HG03521 (cell line): ENCODE data around the gene CLIC1.

Source experiments
- ATAC-seq: cut with Tn5 transposase; IDR thresholded peaks from one replicate; pipeline ENCODE4 v1.9.1; 2021; ENCODE audit warnings: mild to moderate bottlenecking, moderate library complexity; ENCODE audit not compliant: unreplicated experiment

CLIC1 gene

GRCh38 chr6:31740397-31741223, 4.3 kb upstream of the CLIC1 start:
- no peak for ATAC-seq

- ATAC-seq: peak; percentile 77
Measured at GRCh38 chr6:31739639-31740396, 3.5 kb upstream of the CLIC1 start, which contains the start of gene MSH5. MSH5 (plus strand) TSS chr6:31740005; CDS start chr6:31740467, 462 bp downstream.

- no peak for ATAC-seq
Measured at GRCh38 chr6:31737991-31738979, 2.0 kb upstream of the CLIC1 start.

DNA sequence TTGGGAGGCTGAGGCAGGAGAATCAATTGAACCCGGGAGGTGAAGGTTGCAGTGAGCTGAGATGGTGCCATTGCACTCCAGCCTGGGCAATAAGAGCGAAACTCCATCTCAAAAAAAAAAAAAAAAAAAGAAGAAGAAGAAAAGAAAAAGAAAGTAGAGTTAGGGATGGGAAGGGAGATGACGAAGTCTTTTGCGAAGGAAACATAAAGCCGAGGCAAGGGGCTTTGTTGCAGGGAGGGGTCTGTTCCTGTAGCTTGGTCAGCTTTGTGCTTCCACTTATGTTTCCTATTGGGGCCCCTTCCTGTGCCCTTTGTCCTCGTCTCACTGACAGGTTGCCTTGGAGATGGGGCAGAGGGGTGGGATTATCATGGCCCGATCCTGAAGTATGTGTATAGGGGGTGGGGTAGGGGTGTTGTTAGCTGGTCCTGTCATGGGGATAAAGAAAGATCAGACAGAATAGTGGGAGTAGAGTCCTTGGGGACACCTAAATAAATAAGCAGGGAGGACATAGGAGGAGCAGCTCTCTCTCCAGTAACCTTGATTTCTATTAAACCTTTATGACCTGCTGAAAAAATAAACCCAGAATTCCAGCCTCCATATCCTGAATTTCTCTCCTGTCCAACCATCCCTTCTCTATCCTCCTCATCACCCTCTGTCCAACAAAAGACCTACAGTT, 1.1 kb upstream of the CLIC1 start:
- ATAC-seq: no peak

DNA sequence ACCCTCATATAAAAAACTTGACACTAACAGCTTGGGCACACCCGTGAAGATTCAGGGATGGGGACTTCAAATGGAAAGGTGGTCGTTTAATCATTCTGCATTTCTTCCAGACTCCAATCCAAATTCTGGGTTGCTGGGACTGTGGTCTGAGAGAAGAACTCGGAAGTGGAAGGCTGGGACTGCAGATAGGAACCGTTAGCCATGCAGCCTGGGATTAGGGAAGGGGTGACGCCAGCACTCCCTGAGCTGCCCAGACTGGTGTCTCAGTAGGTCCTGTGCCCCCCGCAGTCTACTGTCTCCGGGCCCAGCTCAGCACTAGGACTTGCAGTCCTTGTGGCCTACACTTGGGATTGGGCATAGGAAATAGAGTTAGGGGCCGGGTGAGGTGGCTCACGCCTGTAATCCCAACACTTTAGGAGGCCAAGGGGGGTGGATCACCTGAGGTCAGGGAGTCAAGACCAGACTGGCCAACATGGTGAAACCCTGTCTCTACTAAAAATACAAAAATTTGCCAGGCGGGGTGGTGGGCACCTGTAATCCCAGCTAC, 511 bp upstream of the CLIC1 start:
- ATAC-seq: no peak

DNA sequence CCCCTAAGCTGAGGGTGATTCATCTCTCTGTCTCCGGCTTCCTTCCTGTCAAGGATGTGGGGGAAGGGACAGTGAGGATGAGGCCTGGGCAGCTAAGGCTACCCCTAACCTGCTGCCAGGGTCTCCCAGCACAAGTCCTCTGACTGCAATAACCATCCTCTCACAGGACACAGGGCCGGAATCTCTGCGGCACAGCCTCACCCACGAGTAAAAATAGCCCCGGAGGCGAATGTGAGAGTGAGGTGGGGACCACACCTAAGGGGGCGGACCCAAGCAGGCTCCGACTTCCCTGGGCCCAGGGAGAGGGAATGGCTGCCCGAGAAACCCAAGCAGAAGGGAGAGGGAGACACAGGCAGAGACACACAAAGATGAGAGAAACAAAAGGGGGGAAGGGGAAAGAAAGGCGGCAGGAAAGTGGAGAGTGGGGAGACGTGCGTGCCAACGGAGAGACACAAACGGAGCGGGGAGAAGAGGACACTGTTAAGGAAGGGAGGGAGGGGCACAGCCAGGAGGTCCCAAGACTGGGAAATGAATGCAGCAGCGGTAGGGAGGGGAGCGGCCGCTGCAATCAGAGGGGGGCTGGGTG, 1.4 kb downstream of the CLIC1 start:
- no peak for ATAC-seq

DNA sequence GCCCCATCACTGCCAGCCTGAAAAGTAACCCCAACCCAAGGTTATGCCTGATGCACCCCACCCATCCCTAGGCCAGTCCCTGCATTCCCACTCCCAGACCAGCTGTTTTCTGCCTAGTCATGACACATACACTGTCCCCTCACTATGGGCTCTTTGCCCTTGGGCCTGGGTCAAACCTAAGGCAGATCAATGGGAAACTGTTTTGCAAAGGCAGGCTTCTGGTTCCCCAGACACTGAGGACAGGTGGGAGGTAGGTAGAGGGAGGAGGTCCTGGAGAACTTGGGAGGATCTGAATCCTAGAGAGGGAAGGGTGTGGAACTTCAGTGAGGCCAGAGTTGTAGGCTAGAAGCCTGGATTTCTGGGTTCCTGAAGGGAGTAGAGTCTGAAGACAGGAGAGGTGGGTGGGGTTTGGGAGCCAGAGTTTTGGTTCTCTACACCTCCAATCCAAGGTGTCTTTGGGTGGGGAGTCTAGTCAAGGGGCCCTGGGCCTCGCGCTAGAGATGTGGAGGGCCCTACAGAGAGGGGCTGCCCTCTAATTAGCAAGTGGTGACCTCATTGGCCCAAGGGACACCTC, 2.0 kb downstream of the CLIC1 start:
- ATAC-seq: no peak

GRCh38 chr6:31733734-31734133, 2.6 kb downstream of the CLIC1 start:
- ATAC-seq: no peak

- ATAC-seq: no peak
Measured at GRCh38 chr6:31732029-31732428, 4.3 kb downstream of the CLIC1 start.

- ATAC-seq: no peak
Measured at GRCh38 chr6:31730631-31731086, 5.7 kb downstream of the CLIC1 start.

GRCh38 chr6:31729979-31730630, 6.2 kb downstream of the CLIC1 start:
- peak; percentile 47 for ATAC-seq

DNA sequence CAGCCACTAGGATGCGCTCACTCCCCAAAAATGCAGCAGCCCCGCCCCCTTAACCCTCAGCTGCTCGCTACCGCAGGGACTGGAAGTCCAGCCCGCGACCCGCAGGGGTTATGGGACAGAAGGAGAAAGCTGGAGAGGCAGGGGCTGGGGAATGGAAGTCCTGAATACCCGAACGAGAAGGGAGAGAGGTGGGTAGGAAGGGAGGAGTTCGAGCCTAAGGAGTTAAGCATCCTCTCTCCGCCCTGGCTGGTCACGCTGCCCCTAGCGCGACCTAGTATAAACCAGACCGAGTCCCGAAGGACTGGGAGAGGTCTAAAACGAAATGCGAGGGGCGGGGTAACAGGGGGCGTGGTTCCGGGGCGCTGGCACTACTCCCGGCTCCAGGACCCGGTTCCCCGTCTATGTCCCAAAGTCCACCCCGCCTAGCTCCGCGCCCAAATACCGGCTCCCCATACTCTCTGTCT, 6.8 kb downstream of the CLIC1 start:
- ATAC-seq: peak; percentile 33

GRCh38 chr6:31728767-31729514, 7.4 kb downstream of the CLIC1 start, which contains the start of gene DDAH2:
DDAH2 (minus strand) TSS chr6:31729299; CDS start chr6:31729161, 138 bp downstream.
- no peak for ATAC-seq

- no peak for ATAC-seq
Measured at GRCh38 chr6:31727717-31728671, 8.3 kb downstream of the CLIC1 start.

- ATAC-seq: no peak
Measured at GRCh38 chr6:31727034-31727716, 9.2 kb downstream of the CLIC1 start.
